Raji (cell line): ENCODE results near the gene SEMA4A.

ENCODE experiments used
- POLR2A ChIP-seq: IDR thresholded peaks from 2 replicates; pipeline ENCODE4 v1.6.1; 2011; ENCODE audit warnings: low read depth, low read length, control low read depth; ENCODE audit not compliant: insufficient read depth

Gene SEMA4A

GRCh38 chr1:156143765-156144489 is 9.5 kb upstream of the SEMA4A start:
- no peak for TF ChIP-seq POLR2A

GRCh38 chr1:156144742-156145141 is 8.6 kb upstream of the SEMA4A start:
- no peak for TF ChIP-seq POLR2A

GRCh38 chr1:156145650-156146019 is 7.8 kb upstream of the SEMA4A start:
- TF ChIP-seq POLR2A = no peak

- TF ChIP-seq POLR2A = no peak
Measured at GRCh38 chr1:156146020-156146768, 7.2 kb upstream of the SEMA4A start.

- no peak for TF ChIP-seq POLR2A
Measured at GRCh38 chr1:156146769-156147405, 6.5 kb upstream of the SEMA4A start.

GRCh38 chr1:156148216-156148615 is 5.2 kb upstream of the SEMA4A start:
- TF ChIP-seq POLR2A = peak; percentile 46

GRCh38 chr1:156149374-156150332 is 3.7 kb upstream of the SEMA4A start:
- peak; percentile 84 for TF ChIP-seq POLR2A

GRCh38 chr1:156150333-156151011 is 2.9 kb upstream of the SEMA4A start:
- no peak for TF ChIP-seq POLR2A

GRCh38 chr1:156151093-156151688 is 2.2 kb upstream of the SEMA4A start:
- peak; percentile 39 for TF ChIP-seq POLR2A

GRCh38 chr1:156152628-156153027 is 757 bp upstream of the SEMA4A start:
- TF ChIP-seq POLR2A = no peak

GRCh38 chr1:156154317-156154749 is 948 bp downstream of the SEMA4A start:
- TF ChIP-seq POLR2A = peak; percentile 82

GRCh38 chr1:156155756-156156510 is 2.5 kb downstream of the SEMA4A start:
- TF ChIP-seq POLR2A = 0 out of 2 replicates have a peak, but pooled peaks have one; percentile 31

- no peak for TF ChIP-seq POLR2A
Measured at GRCh38 chr1:156157506-156157905, 4.1 kb downstream of the SEMA4A start.
